Right lung (tissue), 5 donors: Measurements from ENCODE around the gene TOM1L2. TPM values are rescaled to one million over a fixed set of nuclear protein-coding genes. Genes with fewer than 3 reads are reported as not detected.

Source experiments
- DNase-seq, 2 donors: peaks; one replicate each; pipeline ENCODE4 v3.0.0-alpha.2; 2013
- polyA plus RNA-seq, 5 donors: library from polyadenylated mRNA; unstranded; fragments of 120-200 nt; gene quantifications; one replicate each; pipeline versions ENCODE4 v1.2.1 to v1.2.3, GENCODE V29; 2013; ENCODE audit warnings: inconsistent platforms in 1 of 5, low replicate concordance in 1 of 5; ENCODE audit not compliant: insufficient read length in 5 of 5, insufficient read depth in 1 of 5

The TOM1L2 gene
- polyA plus RNA-seq, 5 donors = 37.7 to 63.8 (median 52.2) TPM

GRCh38 chr17:17836250-17836817 lies 135.9 kb downstream of the TOM1L2 start:
- DNase-seq = peak; percentile 98

GRCh38 chr17:17835415-17836249 lies 136.6 kb downstream of the TOM1L2 start:
- no peak for DNase-seq

GRCh38 chr17:17834974-17835373 lies 137.2 kb downstream of the TOM1L2 start:
- no peak for DNase-seq

GRCh38 chr17:17833658-17834357 lies 138.4 kb downstream of the TOM1L2 start:
- DNase-seq = no peak

GRCh38 chr17:17832032-17832363 lies 140.2 kb downstream of the TOM1L2 start:
- DNase-seq = no peak

GRCh38 chr17:17831208-17832031 lies 140.8 kb downstream of the TOM1L2 start:
- peak in 1 of 2 donors; percentile 59 for DNase-seq

GRCh38 chr17:17830740-17831207 lies 141.4 kb downstream of the TOM1L2 start:
- DNase-seq = no peak

GRCh38 chr17:17830269-17830567 lies 142.0 kb downstream of the TOM1L2 start:
- DNase-seq = no peak

GRCh38 chr17:17827826-17828621 lies 144.2 kb downstream of the TOM1L2 start:
- DNase-seq = no peak

- no peak for DNase-seq
Observed at GRCh38 chr17:17826942-17827785, 145.0 kb downstream of the TOM1L2 start.

GRCh38 chr17:17826342-17826713 lies 145.9 kb downstream of the TOM1L2 start:
- no peak for DNase-seq

- DNase-seq = no peak
Observed at GRCh38 chr17:17824783-17825614, 147.2 kb downstream of the TOM1L2 start.

GRCh38 chr17:17824119-17824782 lies 147.9 kb downstream of the TOM1L2 start:
- no peak for DNase-seq

- DNase-seq = peak; percentile 85 to 88
Observed at GRCh38 chr17:17823433-17824118, 148.6 kb downstream of the TOM1L2 start.

- no peak for DNase-seq
Observed at GRCh38 chr17:17822616-17823015, 149.6 kb downstream of the TOM1L2 start.

GRCh38 chr17:17822189-17822588 lies 150.0 kb downstream of the TOM1L2 start:
- no peak for DNase-seq

GRCh38 chr17:17820463-17821158 lies 151.6 kb downstream of the TOM1L2 start:
- DNase-seq = no peak

- no peak for DNase-seq
Observed at GRCh38 chr17:17820046-17820445, 152.2 kb downstream of the TOM1L2 start.
